BE2C (cell line): ENCODE measurements around the gene ART5.

Source experiments
- DNase-seq: peaks from one replicate; pipeline ENCODE4 v3.0.0-alpha.2; 2020
- H3K27me3 ChIP-seq: fragments of 250-450 bp; sonication (Bioruptor Pico); 2 replicates; pipeline ENCODE4 v1.5.1; 2020; ENCODE audit warnings: mild to moderate bottlenecking
- H3K36me3 ChIP-seq: fragments of 250-450 bp; sonication (Bioruptor Pico); 2 replicates; pipeline ENCODE4 v1.5.1; 2020; ENCODE audit warnings: mild to moderate bottlenecking
- H3K4me1 ChIP-seq: fragments of 250-450 bp; sonication (Bioruptor Pico); 2 replicates; pipeline ENCODE4 v1.5.1; 2020
- H3K4me3 ChIP-seq: 2 replicates; pipeline ENCODE4 v1.5.1; 2011; ENCODE audit warnings: low read depth, low read length
- H3K9me3 ChIP-seq: fragments of 250-450 bp; sonication (Bioruptor Pico); 2 replicates; pipeline ENCODE4 v1.5.1; 2020
- CTCF ChIP-seq: IDR thresholded peaks from 2 replicates; pipeline ENCODE4 v1.5.1; 2012; ENCODE audit warnings: mild to moderate bottlenecking, low read depth, low read length

Gene ART5

GRCh38 chr11:3615998-3616397 lies 25.8 kb downstream of the ART5 start:
- no peak for DNase-seq
- Histone ChIP-seq H3K9me3 (no peaks in the 10 kb centered on the region), H3K36me3 (no peaks in the 10 kb centered on the region), H3K4me1 (no peaks in the 10 kb centered on the region), H3K27me3 (no peaks in the 10 kb centered on the region), H3K4me3 (no peak overlapping the region)
- no peak for TF ChIP-seq CTCF

GRCh38 chr11:3614742-3615171 lies 27.0 kb downstream of the ART5 start:
- Histone ChIP-seq H3K4me3 (no peak overlapping the region), H3K36me3 (no peaks in the 10 kb centered on the region), H3K9me3 (no peaks in the 10 kb centered on the region), H3K4me1 (no peaks in the 10 kb centered on the region), H3K27me3 (no peaks in the 10 kb centered on the region)
- DNase-seq, result no peak
- no peak for TF ChIP-seq CTCF

GRCh38 chr11:3613998-3614741 lies 27.6 kb downstream of the ART5 start:
- H3K9me3 ChIP-seq, result no peaks in the 10 kb centered on the region
- no peaks in the 10 kb centered on the region for H3K4me1 ChIP-seq
- no peaks in the 10 kb centered on the region for H3K27me3 ChIP-seq
- no peaks in the 10 kb centered on the region for H3K36me3 ChIP-seq
- TF ChIP-seq CTCF, result no peak
- no peak overlapping the region for H3K4me3 ChIP-seq
- no peak for DNase-seq

GRCh38 chr11:3611976-3612678 lies 29.7 kb downstream of the ART5 start:
- no peak for DNase-seq
- no peaks in the 10 kb centered on the region for H3K27me3 ChIP-seq
- no peak for TF ChIP-seq CTCF
- H3K36me3 ChIP-seq, result no peaks in the 10 kb centered on the region
- H3K4me1 ChIP-seq, result no peaks in the 10 kb centered on the region
- H3K9me3 ChIP-seq, result no peaks in the 10 kb centered on the region
- no peak overlapping the region for H3K4me3 ChIP-seq

- no peak for DNase-seq
- no peak for TF ChIP-seq CTCF
- H3K27me3 ChIP-seq, result no peaks in the 10 kb centered on the region
Observed at GRCh38 chr11:3610846-3611245, 30.9 kb downstream of the ART5 start.

More at GRCh38 chr11:3610846-3611245, 30.9 kb downstream of the ART5 start:
- no peaks in the 10 kb centered on the region for H3K4me1 ChIP-seq
- H3K36me3 ChIP-seq, result no peaks in the 10 kb centered on the region
- H3K9me3 ChIP-seq, result no peaks in the 10 kb centered on the region
- H3K4me3 ChIP-seq, result no peak overlapping the region
